IPS-15b (cell line): ENCODE measurements around the gene TTC6.
"Not testable (repeated sequence)": the region's sequence is repeated elsewhere in the genome, so short reads cannot be mapped to it uniquely, and the experiment has no call there.

ENCODE experiments used
- H3K27me3 ChIP-seq: one replicate; pipeline ENCODE4 v1.6.1; 2013; ENCODE audit warnings: low read length; ENCODE audit not compliant: control insufficient read depth, insufficient read depth
- H3K36me3 ChIP-seq: one replicate; pipeline ENCODE4 v1.6.1; 2013; ENCODE audit warnings: low read length; ENCODE audit not compliant: control insufficient read depth, insufficient read depth
- H3K4me1 ChIP-seq: one replicate; pipeline ENCODE4 v1.6.1; 2013; ENCODE audit warnings: mild to moderate bottlenecking, low read length; ENCODE audit not compliant: control insufficient read depth, insufficient read depth
- H3K4me3 ChIP-seq: one replicate; pipeline ENCODE4 v1.5.1; 2013; ENCODE audit warnings: low read depth, low read length
- H3K9ac ChIP-seq: one replicate; pipeline ENCODE4 v1.6.1; 2013; ENCODE audit warnings: low read depth, mild to moderate bottlenecking, low read length
- H3K9me3 ChIP-seq: one replicate; pipeline ENCODE4 v1.6.1; 2013; ENCODE audit warnings: mild to moderate bottlenecking, low read length; ENCODE audit not compliant: control insufficient read depth, insufficient read depth

The TTC6 gene, protein sequence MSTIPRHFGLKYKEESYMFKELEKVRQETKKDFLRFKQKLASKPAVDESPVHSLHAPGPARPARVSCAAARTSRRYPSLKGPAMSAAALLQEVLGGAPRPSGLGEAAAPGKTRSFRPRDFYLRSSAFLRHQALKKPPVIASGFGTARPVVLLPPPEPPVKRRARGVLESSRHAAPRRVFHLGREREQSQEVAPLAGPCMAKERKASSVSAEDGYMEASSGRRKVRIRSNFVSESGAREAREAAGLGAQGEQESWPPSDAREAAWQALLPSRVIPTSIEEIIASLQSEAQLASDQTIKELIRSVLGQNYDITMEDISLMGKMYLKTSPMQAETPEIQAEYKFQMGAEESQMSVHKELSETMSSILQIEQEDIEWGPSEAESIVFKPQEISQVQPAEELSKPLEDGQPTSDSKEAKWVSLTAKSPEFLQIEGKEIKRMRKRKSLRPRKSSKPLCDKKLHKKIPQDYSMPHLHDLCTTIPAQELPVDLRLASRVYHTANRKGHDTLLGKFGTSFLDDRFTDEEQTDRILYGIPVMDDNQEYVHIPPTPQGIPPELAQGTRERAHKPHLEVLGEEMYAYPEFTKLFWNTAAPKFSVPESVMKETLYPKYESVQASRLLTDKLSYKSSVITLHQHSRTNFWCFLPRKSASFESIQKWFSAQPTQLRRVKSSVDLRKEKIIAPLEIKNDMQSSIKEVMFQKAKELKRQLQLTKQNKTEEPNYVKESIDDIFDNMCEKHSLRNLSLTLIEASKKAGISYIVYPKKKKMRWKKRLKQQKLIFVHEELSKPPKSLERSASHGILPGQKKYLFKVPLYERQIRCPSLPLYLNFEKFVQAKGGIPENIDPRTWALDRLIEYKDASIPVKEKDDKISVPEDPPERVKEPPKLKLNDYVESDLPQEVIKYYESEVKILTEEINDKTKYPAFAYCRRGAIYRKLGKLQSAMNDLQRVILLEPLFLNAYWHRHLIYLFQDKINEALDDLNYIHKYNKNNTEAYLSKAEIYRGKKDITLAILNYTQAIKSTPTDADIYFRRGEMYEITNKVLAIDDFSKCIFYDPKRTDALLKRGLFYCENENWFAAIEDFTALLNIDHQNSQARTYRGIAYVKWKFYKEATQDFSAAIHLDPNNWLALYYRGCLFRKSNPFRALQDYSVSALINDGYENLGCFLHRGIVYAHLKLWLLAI (N-terminal part only)

DNA sequence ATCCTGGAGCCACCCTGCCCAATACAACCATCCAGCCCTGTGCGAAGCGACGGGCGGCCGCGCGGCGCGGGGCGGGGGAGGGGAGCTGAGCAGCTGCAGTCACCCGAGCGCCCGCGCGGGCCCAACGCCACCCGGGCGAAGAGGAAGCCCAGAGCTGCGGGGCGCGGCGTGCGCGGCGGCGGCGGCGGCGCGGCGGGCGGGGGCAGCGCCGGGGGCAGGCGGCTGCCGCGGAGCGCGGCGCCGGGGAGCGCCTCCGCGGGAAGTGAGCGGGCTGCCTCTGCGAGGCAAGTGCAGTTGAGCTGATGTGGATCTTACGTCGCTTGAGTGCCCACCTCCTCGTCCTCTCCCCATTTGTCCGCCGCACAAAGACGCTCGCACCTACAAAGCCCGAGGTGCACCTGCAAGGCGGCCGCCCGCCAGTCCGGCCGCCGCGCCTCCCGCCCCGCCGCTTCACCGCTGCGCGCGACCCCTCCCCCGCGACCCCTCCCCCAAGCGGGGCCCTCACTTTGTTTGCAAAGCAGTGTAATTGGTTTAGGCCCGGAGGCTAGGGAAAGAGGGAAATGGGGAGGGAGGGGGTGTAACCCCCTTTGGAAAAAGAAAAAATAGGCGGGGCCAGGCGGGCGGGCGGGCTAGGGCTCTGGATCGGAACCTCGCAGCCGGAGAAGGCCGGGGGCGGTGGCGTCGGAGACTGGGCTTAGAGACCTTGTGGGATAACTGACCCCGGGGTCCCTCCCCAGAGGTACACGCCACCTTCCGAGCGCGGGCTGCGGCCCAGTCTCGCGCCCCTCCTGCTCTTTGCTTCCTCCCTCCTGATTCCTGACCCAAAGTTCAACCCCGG, at the start of gene TTC6, which contains the start of gene FOXA1:
Gene TTC6, plus strand, starts transcription at position 659 of the 838 bp plus-strand sequence. CDS start 26,436 bp downstream, outside the sequence.
Gene FOXA1, minus strand, starts transcription at position 279 of the 838 bp plus-strand sequence. Its CDS starts 277 bp downstream, at position 2.
- Histone ChIP-seq H3K27me3 (peaks cover 92% of the 10 kb centered on the region), H3K9me3 (no peaks in the 10 kb centered on the region), H3K9ac (no peak within 1 kb of the TSS), H3K4me1 (peaks cover 3% of the 10 kb centered on the region), H3K36me3 (no peaks in the 10 kb centered on the region), H3K4me3 (peak within 1 kb of the TSS; percentile 43)

- no peaks in the 10 kb centered on the region for H3K9me3 ChIP-seq
- H3K4me3 ChIP-seq = no peak overlapping the region
- no peaks in the 10 kb centered on the region for H3K36me3 ChIP-seq
- no peaks in the 10 kb centered on the region for H3K27me3 ChIP-seq
- no peaks in the 10 kb centered on the region for H3K4me1 ChIP-seq
- H3K9ac ChIP-seq = no peak overlapping the region
These were observed 48.6 kb upstream of the TTC6 start for GRCh38 chr14:37546621-37547447.

GRCh38 chr14:37550511-37550910, 44.9 kb upstream of the TTC6 start:
- Histone ChIP-seq H3K9ac (no peak overlapping the region), H3K9me3 (no peaks in the 10 kb centered on the region), H3K36me3 (no peaks in the 10 kb centered on the region), H3K4me1 (no peaks in the 10 kb centered on the region), H3K27me3 (no peaks in the 10 kb centered on the region), H3K4me3 (no peak overlapping the region)

DNA sequence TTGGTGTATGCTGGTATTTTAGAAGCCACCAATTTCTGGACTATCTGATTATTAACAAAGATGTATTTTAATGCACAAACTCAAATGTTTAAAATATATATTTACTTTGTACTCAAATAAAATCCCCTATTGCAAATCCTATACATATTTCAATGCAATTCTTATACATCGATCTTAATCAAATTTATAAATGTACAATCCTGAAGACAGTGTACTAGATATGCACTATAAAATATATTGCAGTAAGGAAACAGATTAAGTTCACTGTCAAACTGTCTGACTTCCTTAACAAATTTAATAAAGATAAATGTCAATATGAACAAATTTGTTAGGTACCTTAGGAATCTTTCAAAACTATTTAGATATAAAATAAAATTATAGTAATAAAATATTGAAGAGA, 44.3 kb upstream of the TTC6 start:
- Histone ChIP-seq H3K4me1 (no peaks in the 10 kb centered on the region), H3K4me3 (no peak overlapping the region), H3K27me3 (no peaks in the 10 kb centered on the region), H3K36me3 (no peaks in the 10 kb centered on the region), H3K9ac (no peak overlapping the region), H3K9me3 (no peaks in the 10 kb centered on the region)

DNA sequence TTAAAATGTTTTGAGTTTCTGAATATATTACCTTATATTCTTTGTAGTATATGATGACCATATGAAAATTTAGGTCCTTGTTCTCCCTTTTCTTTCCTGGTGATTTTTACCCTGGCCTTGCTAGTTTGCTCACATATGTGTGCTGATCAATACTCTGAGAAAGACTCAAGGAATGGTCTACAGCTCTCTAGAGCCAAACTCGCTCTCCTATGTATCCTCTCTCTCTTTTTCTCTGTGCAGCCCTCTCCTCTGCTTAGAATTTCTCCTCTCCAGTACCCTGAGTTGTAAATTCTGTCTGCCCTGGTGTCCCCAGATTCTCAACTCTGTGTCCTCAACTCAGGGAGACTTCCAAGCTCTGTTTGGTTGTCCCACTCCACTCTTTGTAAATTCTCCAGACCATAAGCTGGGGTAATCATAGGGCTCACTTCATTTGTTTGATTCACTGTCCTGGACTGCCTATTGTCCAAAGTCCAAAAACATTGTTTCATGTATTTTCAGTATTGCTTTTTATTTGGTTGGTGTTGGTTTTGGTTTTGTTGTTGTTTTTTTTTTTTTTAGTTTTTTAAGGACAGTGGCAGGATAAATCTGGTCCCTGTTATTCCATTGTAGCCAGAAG, 41.4 kb upstream of the TTC6 start:
- no peaks in the 10 kb centered on the region for H3K36me3 ChIP-seq
- no peaks in the 10 kb centered on the region for H3K9me3 ChIP-seq
- no peak overlapping the region for H3K9ac ChIP-seq
- no peaks in the 10 kb centered on the region for H3K27me3 ChIP-seq
- no peak overlapping the region for H3K4me3 ChIP-seq
- H3K4me1 ChIP-seq = no peaks in the 10 kb centered on the region

DNA sequence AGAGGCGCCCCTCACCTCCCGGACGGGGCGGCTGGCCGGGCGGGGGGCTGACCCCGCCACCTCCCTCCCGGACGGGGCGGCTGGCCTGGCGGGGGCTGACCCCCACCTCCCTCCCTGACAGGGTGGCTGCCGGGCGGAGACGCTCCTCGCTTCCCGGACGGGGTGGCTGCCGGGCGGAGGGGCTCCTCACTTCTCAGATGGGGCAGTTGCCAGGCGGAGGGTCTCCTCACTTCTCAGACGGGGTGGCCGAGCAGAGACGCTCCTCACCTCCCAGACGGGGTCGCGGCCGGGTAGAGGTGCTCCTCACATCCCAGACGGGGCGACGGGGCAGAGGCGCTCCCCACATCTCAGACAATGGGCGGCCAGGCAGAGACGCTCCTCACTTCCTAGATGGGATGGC, 39.8 kb upstream of the TTC6 start:
- H3K9me3 ChIP-seq, H3K9ac ChIP-seq, H3K4me1 ChIP-seq, H3K27me3 ChIP-seq, H3K4me3 ChIP-seq, H3K36me3 ChIP-seq: not testable (repeated sequence)

GRCh38 chr14:37558740-37559139, 36.7 kb upstream of the TTC6 start:
- Histone ChIP-seq H3K27me3 (no peaks in the 10 kb centered on the region), H3K9ac (no peak overlapping the region), H3K4me3 (no peak overlapping the region), H3K36me3 (no peaks in the 10 kb centered on the region), H3K9me3 (no peaks in the 10 kb centered on the region), H3K4me1 (no peaks in the 10 kb centered on the region)

DNA sequence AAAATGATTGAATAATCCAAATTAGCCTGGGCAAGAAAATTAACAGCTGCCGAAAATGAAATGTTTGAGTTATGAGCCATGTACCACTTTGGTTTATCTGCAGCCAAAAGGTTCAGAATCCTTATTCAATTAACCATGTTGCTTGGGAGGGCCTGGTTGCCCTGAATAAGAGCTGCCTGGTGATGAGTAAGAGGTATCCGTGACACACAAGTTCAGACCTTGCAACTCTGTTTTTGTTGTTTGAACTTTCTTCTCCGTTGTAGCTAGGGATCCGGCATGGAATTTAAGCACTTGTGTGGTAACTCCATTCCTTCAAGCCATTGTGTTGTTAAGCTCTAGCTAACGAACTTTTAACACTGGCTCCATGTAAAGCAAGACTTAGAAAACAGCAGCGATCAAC, 36.0 kb upstream of the TTC6 start:
- Histone ChIP-seq H3K4me3 (no peak overlapping the region), H3K27me3 (no peaks in the 10 kb centered on the region), H3K9ac (no peak overlapping the region), H3K9me3 (no peaks in the 10 kb centered on the region), H3K36me3 (no peaks in the 10 kb centered on the region), H3K4me1 (no peaks in the 10 kb centered on the region)

GRCh38 chr14:37563189-37563588, 32.2 kb upstream of the TTC6 start:
- Histone ChIP-seq H3K27me3 (no peaks in the 10 kb centered on the region), H3K36me3 (no peaks in the 10 kb centered on the region), H3K4me3 (no peak overlapping the region), H3K9me3 (no peaks in the 10 kb centered on the region), H3K9ac (no peak overlapping the region), H3K4me1 (peaks cover 6% of the 10 kb centered on the region)

DNA sequence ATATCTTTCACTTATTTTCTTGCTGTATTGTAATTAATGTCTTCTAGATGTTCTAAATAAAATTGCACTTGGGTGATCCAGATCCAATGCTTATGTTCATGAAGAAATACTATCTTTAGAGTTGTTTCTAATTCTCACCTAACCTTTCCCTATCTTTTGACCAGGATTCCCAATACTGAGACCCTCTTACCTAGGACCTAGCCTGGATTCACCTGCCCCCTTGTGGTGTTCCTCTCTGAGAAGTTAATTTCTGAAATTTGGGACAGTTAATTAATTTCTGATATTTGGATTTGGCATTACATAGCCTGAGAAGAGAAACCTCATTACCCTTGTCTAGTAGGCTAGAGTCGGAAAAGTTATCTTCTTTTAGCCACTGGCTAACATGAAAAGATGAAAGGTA, 29.9 kb upstream of the TTC6 start:
- no peak overlapping the region for H3K9ac ChIP-seq
- H3K36me3 ChIP-seq = no peaks in the 10 kb centered on the region
- H3K4me3 ChIP-seq = no peak overlapping the region
- peaks cover 6% of the 10 kb centered on the region for H3K4me1 ChIP-seq
- H3K9me3 ChIP-seq = no peaks in the 10 kb centered on the region
- H3K27me3 ChIP-seq = no peaks in the 10 kb centered on the region
